Measurements from ENCODE around the gene NAA10. TPM values are rescaled to one million over a fixed set of nuclear protein-coding genes. Genes with fewer than 3 reads are reported as not detected.

NAA10 gene
- total RNA-seq, 1 donor from 2014 or later, result 69.2 TPM

- Histone ChIP-seq H3K36me3 (no peaks in the 10 kb centered on the region), H3K4me1 (peaks cover 43% of the 10 kb centered on the region), H3K9me3 (no peaks in the 10 kb centered on the region), H3K27me3 (ENCODE audit: low read depth) (no peaks in the 10 kb centered on the region), H3K27ac (peak within 1 kb of the TSS; percentile 99), H3K4me3 (peak within 1 kb of the TSS; percentile 74)
- ATAC-seq (peak; percentile 83 to 84), DNase-seq (peak; percentile 93)
- no peak for TF ChIP-seq CTCF (IDR thresholded peaks at IDR 0.05)
- intact Hi-C loops (cut with DNase I), result no loop called here
Measured at GRCh38 chrX:153971450-153972367, 36.9 kb upstream of the NAA10 start, which contains the start of gene HCFC1. Gene HCFC1, minus strand, starts transcription at chrX:153971818. Its CDS starts 978 bp downstream, at chrX:153970840.

GRCh38 chrX:153971124-153971449, 36.2 kb upstream of the NAA10 start:
- no peak for TF ChIP-seq CTCF (IDR thresholded peaks at IDR 0.05)
- peak; percentile 86 to 88 for ATAC-seq
- peak; percentile 91 for DNase-seq
- Histone ChIP-seq H3K4me3 (peak overlapping the region; percentile 74), H3K36me3 (no peaks in the 10 kb centered on the region), H3K27ac (peak overlapping the region; percentile 99), H3K9me3 (no peaks in the 10 kb centered on the region), H3K27me3 (ENCODE audit: low read depth) (no peaks in the 10 kb centered on the region), H3K4me1 (peaks cover 49% of the 10 kb centered on the region)
- intact Hi-C loops (cut with DNase I), result no loop called here

GRCh38 chrX:153970357-153971123, 35.7 kb upstream of the NAA10 start:
- peak; percentile 10 to 34 for ATAC-seq
- peak overlapping the region; percentile 99 for H3K27ac ChIP-seq
- no peaks in the 10 kb centered on the region for H3K9me3 ChIP-seq
- H3K4me3 ChIP-seq, result peak overlapping the region; percentile 74
- no peaks in the 10 kb centered on the region for H3K36me3 ChIP-seq
- peaks cover 50% of the 10 kb centered on the region for H3K4me1 ChIP-seq
- intact Hi-C loops (cut with DNase I), result no loop called here
- no peak for DNase-seq
- no peaks in the 10 kb centered on the region for H3K27me3 ChIP-seq (ENCODE audit: low read depth)
- no peak for TF ChIP-seq CTCF (IDR thresholded peaks at IDR 0.05)

- Histone ChIP-seq H3K4me3 (peak overlapping the region; percentile 74), H3K9me3 (no peaks in the 10 kb centered on the region), H3K27me3 (ENCODE audit: low read depth) (no peaks in the 10 kb centered on the region), H3K27ac (peak overlapping the region; percentile 58), H3K4me1 (peaks cover 50% of the 10 kb centered on the region), H3K36me3 (no peaks in the 10 kb centered on the region)
- intact Hi-C loops (cut with DNase I), result no loop called here
- ATAC-seq, result no peak
- no peak for DNase-seq
- TF ChIP-seq CTCF (IDR thresholded peaks at IDR 0.05), result no peak
Measured at GRCh38 chrX:153969904-153970356, 35.1 kb upstream of the NAA10 start.

- Histone ChIP-seq H3K4me3 (peak overlapping the region; percentile 74), H3K27ac (peak overlapping the region; percentile 58), H3K27me3 (ENCODE audit: low read depth) (no peaks in the 10 kb centered on the region), H3K36me3 (no peaks in the 10 kb centered on the region), H3K4me1 (peaks cover 44% of the 10 kb centered on the region), H3K9me3 (no peaks in the 10 kb centered on the region)
- ATAC-seq (no peak), DNase-seq (no peak)
- intact Hi-C loops (cut with DNase I), result no loop called here
- peak; percentile 4 for TF ChIP-seq CTCF (IDR thresholded peaks at IDR 0.05)
Measured at GRCh38 chrX:153969125-153969903, 34.5 kb upstream of the NAA10 start.

Data from lower lobe of right lung (tissue), 2 donors.